Measurements from ENCODE around the gene NR2C2AP.

GRCh38 chr19:19151418-19151817 is 51.8 kb downstream of the NR2C2AP start:
- no peak for TF ChIP-seq CTCF (IDR thresholded peaks at IDR 0.05)
- TF ChIP-seq ZFX (IDR thresholded peaks at IDR 0.05; ENCODE audit: borderline replicate concordance) = no peak
